HUES64 (cell line): Measurements from ENCODE around the gene USP3.
A peak's percentile ranks its signal among the peaks of the same experiment; 100 is the strongest.

ENCODE experiments used
- H3K27ac ChIP-seq: 2 replicates; pipeline ENCODE4 v1.7.0; 2013; ENCODE audit warnings: low read depth, low read length, inconsistent platforms
- H3K27me3 ChIP-seq: 2 replicates; pipeline ENCODE4 v1.6.1; 2013; ENCODE audit warnings: mild to moderate bottlenecking, low read length; ENCODE audit not compliant: insufficient read depth
- H3K36me3 ChIP-seq: 2 replicates; pipeline ENCODE4 v1.6.1; 2013; ENCODE audit warnings: mild to moderate bottlenecking, low read length; ENCODE audit not compliant: insufficient read depth
- H3K4me1 ChIP-seq: 2 replicates; pipeline ENCODE4 v1.6.1; 2013; ENCODE audit warnings: mild to moderate bottlenecking, low read length, moderate library complexity; ENCODE audit not compliant: insufficient read depth
- H3K4me3 ChIP-seq: 2 replicates; pipeline ENCODE4 v1.5.1; 2013; ENCODE audit warnings: mild to moderate bottlenecking, low read length, moderate library complexity
- H3K9ac ChIP-seq: 2 replicates; pipeline ENCODE4 v1.6.1; 2013; ENCODE audit warnings: mild to moderate bottlenecking, low read depth, low read length
- H3K9me3 ChIP-seq: 2 replicates; pipeline ENCODE4 v1.6.1; 2013; ENCODE audit warnings: low read depth, low read length; ENCODE audit not compliant: insufficient read depth
- WGBS: fragments of 150-250, 120-280 bp; methylation state at CpG from one replicate; pipeline ENCODE4 v1.1.7; 2013; ENCODE audit warnings: missing lambda C conversion rate; 5-methylcytosine and 5-hydroxymethylcytosine counted together

Gene USP3

GRCh38 chr15:63555507-63555906, 51.1 kb downstream of the USP3 start:
- H3K4me1 ChIP-seq, result peaks cover 42% of the 10 kb centered on the region
- H3K27me3 ChIP-seq, result no peaks in the 10 kb centered on the region
- H3K9ac ChIP-seq, result no peak overlapping the region
- no peak overlapping the region for H3K27ac ChIP-seq
- no peaks in the 10 kb centered on the region for H3K9me3 ChIP-seq
- no peaks in the 10 kb centered on the region for H3K36me3 ChIP-seq
- H3K4me3 ChIP-seq, result no peak overlapping the region

- WGBS, result 75% methylated on average over 6 of the region's 6 CpGs
- H3K36me3 ChIP-seq, result no peaks in the 10 kb centered on the region
- H3K4me3 ChIP-seq, result no peak overlapping the region
- peaks cover 47% of the 10 kb centered on the region for H3K4me1 ChIP-seq
- H3K27me3 ChIP-seq, result no peaks in the 10 kb centered on the region
- H3K9ac ChIP-seq, result no peak overlapping the region
- H3K9me3 ChIP-seq, result no peaks in the 10 kb centered on the region
- H3K27ac ChIP-seq, result no peak overlapping the region
These were observed 51.9 kb downstream of the USP3 start for GRCh38 chr15:63556246-63556645.

GRCh38 chr15:63556736-63557135, 52.3 kb downstream of the USP3 start:
- Histone ChIP-seq H3K4me1 (peaks cover 47% of the 10 kb centered on the region), H3K27ac (no peak overlapping the region), H3K9me3 (no peaks in the 10 kb centered on the region), H3K4me3 (no peak overlapping the region), H3K27me3 (no peaks in the 10 kb centered on the region), H3K36me3 (no peaks in the 10 kb centered on the region), H3K9ac (no peak overlapping the region)
- WGBS, result 95% methylated on average over 7 of the region's 7 CpGs

GRCh38 chr15:63559753-63560152, 55.4 kb downstream of the USP3 start:
- no peak overlapping the region; the same call in 1 of the 2 replicates for H3K4me3 ChIP-seq
- WGBS, result 58% methylated on average over 5 of the region's 5 CpGs
- H3K9ac ChIP-seq, result no peak overlapping the region
- peak overlapping the region; percentile 67; the same call in 1 of the 2 replicates for H3K27ac ChIP-seq
- H3K27me3 ChIP-seq, result no peaks in the 10 kb centered on the region
- 0 out of 2 replicates have a peak, but pooled peaks cover 2% of the 10 kb centered on the region for H3K36me3 ChIP-seq
- H3K9me3 ChIP-seq, result no peaks in the 10 kb centered on the region
- peaks cover 28% of the 10 kb centered on the region for H3K4me1 ChIP-seq

GRCh38 chr15:63560741-63561448, 56.5 kb downstream of the USP3 start:
- H3K36me3 ChIP-seq, result 0 out of 2 replicates have a peak, but pooled peaks cover 2% of the 10 kb centered on the region
- 83% methylated on average over 6 of the region's 6 CpGs for WGBS
- H3K4me1 ChIP-seq, result peaks cover 28% of the 10 kb centered on the region
- no peak overlapping the region for H3K4me3 ChIP-seq
- no peak overlapping the region for H3K27ac ChIP-seq
- H3K27me3 ChIP-seq, result no peaks in the 10 kb centered on the region
- no peak overlapping the region for H3K9ac ChIP-seq
- no peaks in the 10 kb centered on the region for H3K9me3 ChIP-seq

DNA sequence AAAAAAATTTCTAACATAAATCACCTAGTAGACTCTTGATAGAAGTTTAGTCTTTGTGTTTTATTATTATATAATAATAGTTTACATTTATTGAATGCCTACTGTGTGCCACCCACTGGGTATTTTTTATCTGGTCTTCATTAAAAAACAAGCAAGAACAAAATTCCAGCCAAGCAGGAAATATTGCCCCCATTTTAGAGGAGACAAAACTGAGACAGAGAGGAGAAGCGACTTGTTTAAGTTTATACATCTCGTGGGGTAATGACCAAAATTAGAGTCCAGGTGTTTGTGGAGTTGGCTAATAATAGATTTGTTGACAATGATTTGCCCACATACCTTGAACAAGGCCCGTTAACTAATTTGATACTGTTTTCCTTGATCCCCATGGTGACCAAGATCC, 59.7 kb downstream of the USP3 start:
- H3K9ac ChIP-seq, result no peak overlapping the region
- no peak overlapping the region for H3K4me3 ChIP-seq
- 85% methylated on average over 3 of the region's 3 CpGs for WGBS
- H3K27ac ChIP-seq, result no peak overlapping the region
- H3K36me3 ChIP-seq, result peaks cover 2% of the 10 kb centered on the region; the same call in 1 of the 2 replicates
- peaks cover 18% of the 10 kb centered on the region for H3K4me1 ChIP-seq
- no peaks in the 10 kb centered on the region for H3K27me3 ChIP-seq
- H3K9me3 ChIP-seq, result no peaks in the 10 kb centered on the region

GRCh38 chr15:63565536-63566186, 61.3 kb downstream of the USP3 start:
- H3K9ac ChIP-seq, result no peak overlapping the region
- no peak overlapping the region for H3K4me3 ChIP-seq
- H3K4me1 ChIP-seq, result peaks cover 4% of the 10 kb centered on the region
- WGBS, result 85% methylated on average over 2 of the region's 2 CpGs
- H3K9me3 ChIP-seq, result no peaks in the 10 kb centered on the region
- H3K27me3 ChIP-seq, result no peaks in the 10 kb centered on the region
- no peak overlapping the region for H3K27ac ChIP-seq
- peaks cover 8% of the 10 kb centered on the region; the same call in 1 of the 2 replicates for H3K36me3 ChIP-seq

- H3K27me3 ChIP-seq, result no peaks in the 10 kb centered on the region
These were observed 68.5 kb downstream of the USP3 start for GRCh38 chr15:63572749-63573464.

GRCh38 chr15:63573533-63573932, 69.1 kb downstream of the USP3 start:
- Histone ChIP-seq H3K27me3 (no peaks in the 10 kb centered on the region), H3K4me3 (no peak overlapping the region), H3K4me1 (no peaks in the 10 kb centered on the region), H3K27ac (no peak overlapping the region), H3K9me3 (no peaks in the 10 kb centered on the region), H3K36me3 (peaks cover 9% of the 10 kb centered on the region; the same call in 1 of the 2 replicates), H3K9ac (no peak overlapping the region)

More at GRCh38 chr15:63572749-63573464, 68.5 kb downstream of the USP3 start:
- Histone ChIP-seq H3K4me1 (no peaks in the 10 kb centered on the region), H3K9ac (no peak overlapping the region), H3K36me3 (peaks cover 9% of the 10 kb centered on the region; the same call in 1 of the 2 replicates), H3K4me3 (no peak overlapping the region), H3K9me3 (no peaks in the 10 kb centered on the region), H3K27ac (no peak overlapping the region)
- WGBS, result 92% methylated on average over 6 of the region's 7 CpGs

- 88% methylated on average over 1 of the region's 1 CpG for WGBS
These were observed 70.9 kb downstream of the USP3 start for GRCh38 chr15:63575312-63575711.

DNA sequence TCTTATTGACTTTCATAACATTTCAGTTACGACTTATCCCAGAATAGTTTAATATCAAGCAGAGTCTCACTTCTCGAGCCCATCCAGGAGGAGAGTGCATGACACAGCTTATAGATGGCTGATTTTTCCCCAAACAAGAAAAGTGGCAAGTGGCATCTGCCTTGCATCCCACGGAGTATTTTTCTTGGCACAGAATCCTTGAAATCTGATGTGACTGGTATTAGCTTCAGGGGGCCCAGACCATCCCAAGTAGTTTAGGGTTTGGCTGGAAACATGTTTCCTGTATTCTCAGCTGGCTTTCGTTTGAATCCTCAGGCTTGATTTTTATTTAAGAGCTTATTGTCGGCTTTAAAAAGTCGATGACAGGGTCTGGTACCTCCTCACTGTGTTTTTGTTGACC, 72.0 kb downstream of the USP3 start:
- H3K36me3 ChIP-seq, result peaks cover 3% of the 10 kb centered on the region; the same call in 1 of the 2 replicates
- no peaks in the 10 kb centered on the region for H3K9me3 ChIP-seq
- WGBS, result 95% methylated on average over 6 of the region's 6 CpGs
- H3K4me1 ChIP-seq, result no peaks in the 10 kb centered on the region
- H3K9ac ChIP-seq, result no peak overlapping the region
- no peak overlapping the region for H3K4me3 ChIP-seq
- H3K27me3 ChIP-seq, result no peaks in the 10 kb centered on the region
- no peak overlapping the region for H3K27ac ChIP-seq

More at GRCh38 chr15:63575312-63575711, 70.9 kb downstream of the USP3 start:
- no peak overlapping the region for H3K4me3 ChIP-seq
- H3K27ac ChIP-seq, result no peak overlapping the region
- peaks cover 6% of the 10 kb centered on the region; the same call in 1 of the 2 replicates for H3K36me3 ChIP-seq
- no peak overlapping the region for H3K9ac ChIP-seq
- H3K4me1 ChIP-seq, result no peaks in the 10 kb centered on the region
- H3K27me3 ChIP-seq, result no peaks in the 10 kb centered on the region
- H3K9me3 ChIP-seq, result no peaks in the 10 kb centered on the region
